ENCODE measurements around the gene DDX41.

The DDX41 gene

GRCh38 chr5:177555228-177555627 lies 38.5 kb upstream of the DDX41 start:
- no peak overlapping the region for H3K27ac ChIP-seq
- H3K36me3 ChIP-seq = peaks cover 9% of the 10 kb centered on the region
- H3K4me3 ChIP-seq (ENCODE audit: low read depth in 1 of 2, low read length in 1 of 2) = peak overlapping the region in 1 of 2 experiments; percentile 80
- no peak for TF ChIP-seq CTCF (IDR thresholded peaks at IDR 0.05)
- H3K4me1 ChIP-seq (ENCODE audit: control insufficient read depth in 1 of 2, insufficient read depth in 1 of 2, low read depth in 1 of 2, low read length in 1 of 2) = peaks cover 18 to 20% of the 10 kb centered on the region in 2 experiments
- no peaks in the 10 kb centered on the region for H3K27me3 ChIP-seq
- no peaks in the 10 kb centered on the region for H3K9me3 ChIP-seq

GRCh38 chr5:177554474-177555111 lies 37.8 kb upstream of the DDX41 start, which contains the start of gene FAM193B:
FAM193B (minus strand) TSS chr5:177554563; CDS start chr5:177554458, 105 bp downstream.
- peak; percentile 36 for TF ChIP-seq CTCF (IDR thresholded peaks at IDR 0.05)
- Histone ChIP-seq H3K4me1 (ENCODE audit: control insufficient read depth in 1 of 2, insufficient read depth in 1 of 2, low read depth in 1 of 2, low read length in 1 of 2) (peaks cover 18 to 20% of the 10 kb centered on the region in 2 experiments), H3K36me3 (peaks cover 9% of the 10 kb centered on the region), H3K27ac (peak within 1 kb of the TSS; percentile 73), H3K9me3 (no peaks in the 10 kb centered on the region), H3K4me3 (ENCODE audit: low read depth in 1 of 2, low read length in 1 of 2) (peak within 1 kb of the TSS; percentile 80 to 83), H3K27me3 (no peaks in the 10 kb centered on the region)

- Histone ChIP-seq H3K4me1 (ENCODE audit: control insufficient read depth in 1 of 2, insufficient read depth in 1 of 2, low read depth in 1 of 2, low read length in 1 of 2) (peaks cover 18 to 20% of the 10 kb centered on the region in 2 experiments), H3K4me3 (ENCODE audit: low read depth in 1 of 2, low read length in 1 of 2) (peak overlapping the region; percentile 80 to 83), H3K27me3 (no peaks in the 10 kb centered on the region), H3K36me3 (peaks cover 12% of the 10 kb centered on the region), H3K27ac (peak overlapping the region; percentile 73), H3K9me3 (no peaks in the 10 kb centered on the region)
- TF ChIP-seq CTCF (IDR thresholded peaks at IDR 0.05) = no peak
These were observed 37.1 kb upstream of the DDX41 start for GRCh38 chr5:177553671-177554429.

- Histone ChIP-seq H3K4me3 (ENCODE audit: low read depth in 1 of 2, low read length in 1 of 2) (peak overlapping the region; percentile 80 to 83), H3K9me3 (no peaks in the 10 kb centered on the region), H3K27me3 (no peaks in the 10 kb centered on the region), H3K27ac (no peak overlapping the region), H3K4me1 (ENCODE audit: control insufficient read depth in 1 of 2, insufficient read depth in 1 of 2, low read depth in 1 of 2, low read length in 1 of 2) (peaks cover 20 to 26% of the 10 kb centered on the region in 2 experiments), H3K36me3 (peaks cover 12% of the 10 kb centered on the region)
- TF ChIP-seq CTCF (IDR thresholded peaks at IDR 0.05) = no peak
These were observed 36.2 kb upstream of the DDX41 start for GRCh38 chr5:177552839-177553455.

- H3K36me3 ChIP-seq = peaks cover 12% of the 10 kb centered on the region
- no peaks in the 10 kb centered on the region for H3K27me3 ChIP-seq
- H3K9me3 ChIP-seq = no peaks in the 10 kb centered on the region
- TF ChIP-seq CTCF (IDR thresholded peaks at IDR 0.05) = no peak
- H3K4me1 ChIP-seq (ENCODE audit: control insufficient read depth in 1 of 2, insufficient read depth in 1 of 2, low read depth in 1 of 2, low read length in 1 of 2) = peaks cover 44 to 49% of the 10 kb centered on the region in 2 experiments
- H3K27ac ChIP-seq = no peak overlapping the region
- no peak overlapping the region for H3K4me3 ChIP-seq (ENCODE audit: low read depth in 1 of 2, low read length in 1 of 2)
These were observed 33.4 kb upstream of the DDX41 start for GRCh38 chr5:177550122-177550521.

Data from neutrophil (primary cell).